ENCODE results near the gene SHANK1.
A peak's percentile ranks its signal among the peaks of the same experiment; 100 is the strongest.

SHANK1 gene

DNA sequence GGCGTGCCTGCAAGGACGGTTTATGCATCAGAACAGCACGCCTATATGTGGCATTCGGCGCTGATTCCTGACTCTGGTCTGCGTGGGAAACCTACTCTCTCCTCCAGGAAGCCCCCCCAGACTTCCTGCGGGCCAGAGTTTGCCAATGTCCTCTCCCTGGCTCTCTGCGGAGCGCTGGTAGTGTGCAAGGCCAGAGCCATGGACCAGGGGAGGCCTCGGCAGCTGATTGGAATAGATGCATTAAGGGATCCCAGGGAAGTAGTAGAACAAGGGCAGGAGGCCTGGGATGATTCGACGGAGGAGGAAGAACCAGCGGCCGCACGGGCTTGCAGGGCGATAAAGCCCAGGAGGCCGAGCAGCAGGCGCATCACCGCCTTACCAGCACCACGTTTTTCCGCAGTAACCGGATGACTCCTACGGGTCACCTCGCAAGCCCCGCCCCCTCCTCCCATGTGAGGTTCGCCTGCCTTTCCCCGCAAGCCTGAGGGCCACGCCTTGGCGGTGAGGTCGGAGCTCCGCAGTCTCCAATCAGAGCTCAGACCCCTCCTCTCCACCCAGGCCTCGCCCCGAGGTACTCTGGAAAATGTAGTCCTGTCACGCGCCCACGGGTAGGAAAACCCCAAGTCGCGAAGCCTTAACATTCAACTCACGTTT lies 8.6 kb upstream of the SHANK1 start:
- peak; percentile 56 to 63 for DNase-seq (ENCODE audit: low read depth in 2 of 2)

DNA sequence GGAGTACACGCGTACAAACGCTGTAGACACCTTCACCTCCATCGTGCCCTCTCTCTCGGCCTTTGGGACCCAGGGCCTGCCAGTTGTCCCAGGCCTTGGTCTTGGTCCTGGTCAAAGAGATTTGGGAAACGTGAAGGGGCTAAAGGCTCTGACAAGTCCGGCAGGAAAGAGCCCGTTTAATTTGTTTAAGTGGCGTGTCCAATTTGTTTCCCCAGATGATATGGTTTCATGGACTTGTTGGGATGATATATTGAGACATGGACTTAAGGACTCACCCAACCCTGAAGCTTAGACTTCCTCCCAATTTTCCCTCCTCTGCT lies 6.3 kb upstream of the SHANK1 start:
- DNase-seq (ENCODE audit: low read depth in 2 of 2), result no peak

DNA sequence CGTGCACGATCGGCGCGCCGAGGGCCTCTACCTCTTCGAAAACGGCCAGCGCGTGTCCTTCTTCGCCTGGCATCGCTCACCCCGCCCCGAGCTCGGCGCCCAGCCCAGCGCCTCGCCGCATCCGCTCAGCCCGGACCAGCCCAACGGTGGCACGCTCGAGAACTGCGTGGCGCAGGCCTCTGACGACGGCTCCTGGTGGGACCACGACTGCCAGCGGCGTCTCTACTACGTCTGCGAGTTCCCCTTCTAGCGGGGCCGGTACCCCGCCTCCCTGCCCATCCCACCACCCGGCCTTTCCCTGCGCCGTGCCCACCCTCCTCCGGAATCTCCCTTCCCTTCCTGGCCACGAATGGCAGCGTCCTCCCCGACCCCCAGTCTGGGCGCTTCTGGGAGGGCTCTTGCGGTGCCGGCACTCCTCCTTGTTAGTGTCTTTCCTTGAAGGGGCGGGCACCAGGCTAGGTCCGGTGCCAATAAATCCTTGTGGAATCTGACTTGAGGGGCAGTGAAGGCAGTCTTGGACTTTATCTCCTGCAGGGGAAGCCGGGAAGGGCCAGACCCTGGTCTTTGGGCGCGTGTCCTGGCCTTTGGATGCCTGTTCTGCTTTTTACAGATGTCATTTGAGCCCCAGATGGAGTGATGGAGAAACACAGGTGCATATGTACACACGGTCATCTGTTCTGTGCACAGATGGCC lies 5.8 kb upstream of the SHANK1 start:
- DNase-seq (ENCODE audit: low read depth in 2 of 2), result no peak

DNA sequence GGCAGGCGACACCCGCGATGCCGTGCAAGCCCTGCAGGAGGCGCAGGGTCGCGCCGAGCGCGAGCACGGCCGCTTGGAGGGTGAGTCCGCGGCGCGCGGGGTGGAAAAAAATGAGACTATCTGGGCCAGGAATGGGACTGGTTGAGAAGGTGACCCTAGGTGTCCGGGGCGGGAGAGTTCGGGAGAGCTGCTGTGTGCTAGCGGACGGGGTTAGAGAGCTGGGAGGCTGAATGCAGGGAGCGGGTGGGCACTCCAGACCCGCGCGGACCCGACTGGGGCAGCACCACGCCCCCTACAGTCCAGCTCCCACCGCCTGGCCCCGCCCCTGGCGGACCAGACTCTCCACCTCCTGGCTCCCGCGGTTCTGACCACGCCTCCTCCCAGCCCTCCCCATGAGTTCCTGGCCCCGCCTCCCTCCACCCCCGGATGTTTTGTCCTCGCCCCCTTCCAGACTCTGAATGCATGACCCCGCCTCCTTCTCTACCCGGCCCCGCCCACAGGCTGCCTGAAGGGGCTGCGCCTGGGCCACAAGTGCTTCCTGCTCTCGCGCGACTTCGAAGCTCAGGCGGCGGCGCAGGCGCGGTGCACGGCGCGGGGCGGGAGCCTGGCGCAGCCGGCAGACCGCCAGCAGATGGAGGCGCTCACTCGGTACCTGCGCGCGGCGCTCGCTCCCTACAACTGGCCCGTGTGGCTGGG lies 5.1 kb upstream of the SHANK1 start:
- DNase-seq (ENCODE audit: low read depth in 2 of 2), result peak; percentile 99

DNA sequence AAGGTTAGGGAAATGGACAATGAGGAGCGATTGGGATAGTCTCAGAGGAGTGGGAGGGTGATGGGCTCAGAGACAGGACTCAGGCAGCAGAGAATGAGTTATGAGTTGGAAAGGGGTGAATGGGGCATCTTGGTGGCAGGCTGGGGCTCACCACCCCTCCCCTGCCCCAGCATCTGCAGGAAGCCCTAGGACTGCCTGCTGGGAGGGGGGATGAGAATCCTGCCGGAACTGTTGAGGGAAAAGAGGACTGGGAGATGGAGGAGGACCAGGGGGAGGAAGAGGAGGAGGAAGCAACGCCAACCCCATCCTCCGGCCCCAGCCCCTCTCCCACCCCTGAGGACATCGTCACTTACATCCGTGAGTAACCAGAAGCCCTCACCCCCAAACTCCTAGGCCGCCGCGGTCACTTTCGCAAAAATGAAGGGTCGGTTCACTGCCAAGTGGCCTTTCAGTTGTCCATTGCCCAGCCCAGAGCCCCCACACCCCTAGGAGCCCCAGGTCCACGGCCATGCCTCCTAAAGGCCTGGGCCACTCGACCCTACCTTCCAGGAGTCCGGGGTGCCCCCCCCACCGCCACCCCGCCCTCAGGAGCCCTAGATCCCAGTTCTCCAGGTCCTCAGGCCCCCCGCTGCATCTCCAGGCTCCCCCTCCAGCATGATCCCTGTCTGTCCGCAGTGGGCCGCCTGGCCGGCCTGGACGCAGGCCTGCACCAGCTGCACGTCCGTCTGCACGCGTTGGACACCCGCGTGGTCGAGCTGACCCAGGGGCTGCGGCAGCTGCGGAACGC lies 4.3 kb upstream of the SHANK1 start:
- DNase-seq (ENCODE audit: low read depth in 2 of 2), result no peak

DNA sequence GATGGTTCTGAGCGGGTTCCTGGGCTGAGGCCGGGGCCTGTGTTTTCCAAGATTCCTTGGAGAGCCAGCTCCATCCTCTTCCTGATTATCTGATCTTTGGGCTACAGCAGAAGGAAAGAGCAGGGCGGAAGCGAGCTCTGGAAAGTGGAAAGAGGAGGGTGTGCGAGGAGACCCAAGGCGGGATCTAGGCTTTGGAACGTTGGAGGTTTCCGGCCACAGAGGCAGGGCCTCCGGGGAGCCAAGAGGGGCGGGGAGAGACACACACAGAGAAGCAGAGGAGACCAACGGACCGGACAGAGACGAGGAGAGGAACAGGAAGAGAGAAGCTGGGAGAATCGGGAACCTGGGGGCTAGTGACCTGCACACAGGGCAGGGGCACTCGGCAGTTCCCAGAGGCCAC lies 3.5 kb upstream of the SHANK1 start, which contains the start of gene CLEC11A:
CLEC11A (plus strand) TSS at position 296 of the 400 bp plus-strand sequence. CDS start 162 bp downstream, outside the sequence.
- peak; percentile 59 to 67 for DNase-seq (ENCODE audit: low read depth in 2 of 2)

DNA sequence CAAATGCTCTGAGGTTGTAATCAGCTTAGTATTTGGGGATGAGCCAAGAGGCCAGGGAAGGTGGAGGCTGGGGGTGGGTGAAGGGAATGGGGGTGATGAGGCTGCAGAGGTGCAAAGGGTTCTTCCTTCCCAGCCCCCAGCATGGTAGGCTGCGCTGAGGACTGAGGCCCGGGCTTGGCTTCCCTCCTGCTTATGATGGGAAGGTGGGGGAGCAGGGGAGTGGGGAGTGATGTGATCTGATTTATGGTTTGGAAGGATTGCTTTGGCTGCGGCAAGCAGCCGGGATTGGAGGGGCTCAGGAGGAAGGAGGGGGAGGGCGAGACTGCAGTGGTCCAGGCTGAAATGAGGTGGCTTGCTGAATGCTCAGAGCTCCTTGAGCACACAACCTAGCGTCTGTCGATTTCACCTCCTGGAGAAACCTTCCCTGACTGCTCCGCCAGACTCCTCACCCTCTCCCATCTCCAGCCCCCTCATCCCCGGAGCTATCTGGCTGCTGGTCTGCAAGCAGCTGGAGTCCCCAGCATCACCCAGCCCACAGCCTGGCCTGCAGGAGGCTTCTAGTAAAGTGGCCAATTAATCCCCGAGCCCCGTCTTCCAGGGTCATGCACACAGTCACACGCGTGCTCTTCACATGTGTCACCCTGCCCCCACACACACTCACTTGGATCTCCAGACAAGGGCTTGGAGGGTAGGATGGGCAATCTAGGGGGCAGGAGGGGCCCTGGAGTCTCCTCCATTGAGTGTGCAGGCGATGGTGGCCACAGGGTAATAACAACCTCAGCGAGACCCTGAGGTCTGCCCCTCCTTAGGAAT lies 2.8 kb upstream of the SHANK1 start:
- peak in 1 of 2 experiments; percentile 27 for DNase-seq (ENCODE audit: low read depth in 2 of 2)

DNA sequence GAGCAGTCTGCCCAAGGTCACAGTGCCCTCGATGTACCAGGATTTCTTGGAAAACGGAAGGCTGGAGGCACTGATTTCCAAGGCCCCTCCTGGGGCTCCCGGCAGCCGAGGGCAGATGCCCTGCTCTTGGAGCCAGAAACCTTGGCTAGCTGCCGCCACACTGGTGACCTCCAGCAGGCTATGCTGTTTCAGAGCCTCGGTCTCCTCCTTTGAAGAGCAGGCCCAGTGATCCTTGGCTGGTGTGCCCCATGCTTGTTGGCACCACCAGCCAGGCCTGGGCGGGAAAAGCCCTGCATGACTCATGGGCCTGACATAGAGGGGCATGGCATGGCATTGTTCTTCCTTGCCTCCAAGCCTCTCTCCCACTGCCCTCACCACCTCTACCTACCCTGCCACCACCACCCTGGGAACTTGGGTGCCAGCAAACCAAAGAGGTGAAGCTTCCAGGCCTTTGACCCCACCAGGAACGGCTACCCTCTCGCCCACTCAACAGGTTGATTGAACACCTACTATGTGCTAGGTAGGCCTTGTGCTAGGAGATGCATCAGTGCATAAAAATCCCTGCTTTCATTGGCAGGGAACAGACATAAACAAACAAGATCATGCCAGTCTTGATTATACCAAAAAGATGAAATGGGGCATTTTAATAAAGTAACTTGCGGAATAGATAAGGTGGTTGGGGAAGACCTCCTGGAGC lies 2.0 kb upstream of the SHANK1 start:
- no peak for DNase-seq (ENCODE audit: low read depth in 2 of 2)

DNA sequence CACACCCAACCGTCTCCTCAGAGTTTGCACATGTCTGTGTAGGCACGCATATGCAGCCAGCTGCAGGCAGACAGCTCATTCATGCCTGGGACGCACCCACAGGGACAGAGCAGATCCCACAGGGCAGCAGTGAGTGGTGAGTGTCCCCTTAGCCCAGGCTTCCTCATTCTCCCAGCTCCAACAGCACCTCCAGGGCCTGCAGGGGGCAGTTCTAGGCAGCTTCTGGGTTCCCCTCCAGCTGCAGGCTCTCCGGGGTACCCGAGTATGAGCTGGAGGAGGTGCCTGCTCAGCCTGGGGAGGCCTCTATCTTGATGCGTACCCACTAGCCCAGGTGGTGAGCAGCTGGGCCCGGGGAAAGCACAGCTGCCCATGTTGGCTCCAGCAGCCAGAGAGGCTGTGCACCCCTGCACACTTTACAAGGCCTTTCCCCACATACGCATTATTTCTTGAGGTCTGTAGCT lies 1.3 kb upstream of the SHANK1 start:
- DNase-seq (ENCODE audit: low read depth in 2 of 2), result no peak

DNA sequence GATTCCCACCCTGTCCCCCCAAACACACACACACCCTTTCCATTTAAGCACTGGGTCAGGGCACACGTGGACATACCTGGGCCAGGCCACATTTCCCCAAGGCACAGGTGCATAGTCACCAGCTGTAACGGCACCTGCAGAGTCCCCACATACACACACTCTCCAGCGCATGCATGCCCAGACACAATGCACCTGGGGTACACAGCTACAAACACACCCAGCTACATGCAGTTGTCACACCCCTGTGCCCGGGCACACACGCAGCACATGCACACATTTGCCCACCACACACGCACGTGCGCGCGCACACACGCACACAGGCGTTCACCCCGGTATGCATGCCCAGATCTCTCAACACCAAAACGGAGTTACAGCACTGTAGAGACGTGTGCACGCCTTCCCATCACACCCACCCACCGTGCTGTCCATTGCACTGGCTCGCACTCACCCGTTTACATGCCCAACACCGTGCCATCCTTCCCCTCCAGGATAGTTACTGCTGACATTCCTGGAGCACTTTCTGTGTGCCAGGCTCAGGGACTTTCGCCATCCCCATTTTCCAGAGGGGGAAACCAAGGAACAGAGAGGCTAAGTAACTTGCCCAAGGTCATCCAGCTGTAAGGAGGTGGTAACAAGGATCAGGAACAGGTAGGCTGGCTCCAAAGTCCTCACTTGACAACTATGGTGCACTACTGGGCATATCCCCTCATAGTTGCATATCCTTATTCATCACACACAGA lies 749 bp upstream of the SHANK1 start:
- no peak for DNase-seq (ENCODE audit: low read depth in 2 of 2)

DNA sequence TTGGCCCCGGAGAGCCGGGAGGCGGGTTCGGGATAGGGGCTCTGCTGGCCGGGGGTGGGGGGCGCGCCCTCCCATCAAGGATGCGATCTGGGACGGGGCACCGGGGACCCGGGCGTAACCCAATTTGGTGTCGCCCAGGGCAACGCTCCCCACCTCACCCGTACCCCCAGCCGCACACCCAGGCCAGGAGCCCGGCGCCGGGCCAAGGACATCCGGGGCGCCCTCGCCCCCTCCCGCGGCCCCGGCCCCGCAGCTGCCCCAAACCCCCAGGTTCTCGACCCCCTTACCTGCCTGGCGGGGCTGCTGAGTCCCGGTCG lies 525 bp downstream of the SHANK1 start:
- no peak for DNase-seq (ENCODE audit: low read depth in 2 of 2)

DNA sequence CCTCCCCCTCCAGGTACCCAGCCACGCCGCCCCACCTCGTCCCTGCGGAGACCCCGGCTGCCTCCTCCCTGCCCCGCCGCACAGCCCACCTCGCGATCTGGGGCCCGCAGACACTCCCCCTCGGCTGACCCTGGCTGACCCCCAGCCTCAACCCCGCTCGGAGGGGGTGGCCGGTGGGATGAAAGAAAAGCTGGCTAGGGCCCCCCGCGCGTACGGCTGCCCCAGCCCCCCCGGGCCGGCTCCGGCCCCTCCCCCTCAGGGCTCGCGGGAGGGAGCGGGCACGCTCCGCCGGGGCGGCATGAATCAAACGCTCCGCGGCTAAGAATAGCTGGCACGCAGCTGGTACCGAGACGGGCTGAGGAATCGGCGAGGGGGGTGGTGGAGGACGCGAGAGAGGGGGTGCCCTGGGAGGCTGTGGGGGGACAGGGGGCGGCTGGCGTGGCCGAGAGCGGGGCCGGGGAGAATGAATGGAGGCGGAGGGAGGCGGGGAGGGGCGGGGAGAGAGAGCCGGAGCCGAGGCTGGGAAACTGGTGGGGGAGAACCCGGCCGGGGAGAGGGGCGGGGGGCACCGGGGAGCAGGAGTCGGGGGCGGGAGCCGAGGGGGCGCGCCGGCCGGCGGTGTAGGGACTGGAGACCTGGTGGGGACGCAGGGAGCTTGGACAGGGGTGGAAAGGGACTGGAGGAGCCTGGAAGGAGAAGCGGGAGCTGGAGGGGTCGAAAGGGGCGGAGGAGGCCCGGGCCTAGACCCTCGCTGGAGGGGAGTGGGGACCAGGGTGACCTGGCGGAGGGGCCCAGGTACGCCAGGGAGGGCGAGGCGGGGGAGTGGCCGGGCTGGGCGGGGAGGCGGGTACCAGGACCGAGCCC lies 1.1 kb downstream of the SHANK1 start:
- DNase-seq (ENCODE audit: low read depth in 2 of 2), result no peak

DNA sequence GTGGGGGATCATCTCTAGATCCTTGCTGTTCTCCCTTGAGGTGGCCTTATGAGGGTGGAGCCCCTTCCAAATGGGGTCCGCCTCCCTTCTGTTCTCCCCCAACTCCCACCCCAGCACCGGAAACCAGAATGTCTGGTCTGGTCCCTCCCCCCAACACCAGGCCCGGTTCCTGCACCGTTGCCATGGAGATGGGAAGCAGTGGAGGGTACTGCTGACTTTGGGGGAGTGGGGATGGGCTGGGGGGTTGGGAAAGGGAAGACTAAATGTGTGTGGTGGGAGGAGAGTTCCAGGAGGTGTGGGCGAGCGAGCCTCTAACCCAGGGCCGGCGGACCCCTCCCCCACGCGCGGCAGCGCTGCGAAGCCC lies 1.7 kb downstream of the SHANK1 start:
- no peak for DNase-seq (ENCODE audit: low read depth in 2 of 2)

DNA sequence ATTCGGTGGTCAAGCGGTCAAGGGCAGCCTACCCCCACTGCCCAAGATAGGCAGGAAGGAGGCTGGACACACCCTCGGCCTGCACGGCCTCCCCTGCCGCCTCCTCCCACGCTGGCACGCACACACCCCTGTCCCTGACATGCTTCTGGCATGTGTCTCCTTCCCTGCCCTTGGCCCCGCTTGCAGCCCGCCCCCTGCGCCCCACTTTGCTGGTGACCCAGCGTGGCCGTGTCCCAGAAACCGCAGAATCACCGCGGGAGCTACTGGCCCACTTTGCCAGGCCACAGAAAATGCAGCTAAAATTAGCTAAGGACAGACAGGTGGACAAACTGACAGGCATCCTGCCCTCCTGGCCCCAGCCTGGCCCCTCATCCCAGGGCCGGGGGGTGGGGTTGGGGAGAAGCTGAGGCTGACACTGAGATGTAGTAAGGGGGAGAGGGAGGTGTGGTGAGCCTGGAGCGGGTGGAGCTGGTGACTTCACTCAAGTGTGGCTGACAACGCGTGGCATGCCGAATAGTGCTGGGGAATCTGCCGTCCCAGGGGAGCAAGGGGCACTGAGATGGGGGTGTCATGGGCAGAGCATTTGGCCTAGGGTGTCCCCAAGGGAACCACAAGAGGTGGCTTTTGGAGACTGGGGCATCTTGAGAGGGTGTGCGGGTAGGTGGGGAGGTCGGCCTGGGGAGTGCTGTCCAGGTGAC lies 2.4 kb downstream of the SHANK1 start:
- DNase-seq (ENCODE audit: low read depth in 2 of 2), result no peak

DNA sequence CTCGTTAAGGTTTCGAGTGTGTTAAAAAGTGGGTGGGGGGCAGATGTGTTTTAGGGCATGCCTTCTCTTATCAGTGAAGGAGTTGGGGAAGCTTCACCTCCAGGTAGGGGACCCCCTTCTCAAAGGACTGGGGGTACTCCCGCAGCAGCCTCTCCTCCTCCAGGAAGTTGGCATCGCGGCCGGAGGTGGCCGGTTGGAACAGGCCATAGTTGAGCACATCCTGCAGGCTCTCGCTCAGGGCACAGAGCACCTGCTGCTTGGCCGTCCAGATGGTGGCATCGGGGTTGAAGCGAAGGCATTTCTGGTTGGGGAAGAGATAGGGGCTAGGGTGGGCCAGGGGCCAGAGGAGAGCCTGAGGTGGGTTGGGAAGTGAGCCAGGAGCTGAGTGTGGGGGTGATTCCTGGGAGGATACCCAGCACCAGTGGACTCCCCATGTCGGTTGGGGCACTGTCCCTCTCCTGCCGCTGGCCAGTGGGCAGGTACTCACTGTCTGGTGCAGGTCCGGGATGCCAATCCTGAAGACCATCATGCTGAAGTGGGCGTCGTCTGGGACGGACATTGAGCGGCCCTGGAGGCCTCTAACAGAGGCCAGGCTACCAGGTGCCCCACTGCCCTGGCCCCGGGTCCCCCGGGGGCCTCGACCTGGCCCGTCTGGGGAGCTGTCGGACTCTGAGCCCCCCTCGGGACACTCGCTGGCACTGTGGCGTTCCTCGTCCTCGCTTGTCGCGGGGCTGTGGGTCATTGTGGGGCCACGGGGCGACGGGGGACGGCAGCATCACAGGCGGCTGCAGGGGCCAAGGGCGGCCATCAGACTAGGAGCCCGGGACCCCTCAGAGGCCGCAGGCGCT lies 3.2 kb downstream of the SHANK1 start:
- no peak for DNase-seq (ENCODE audit: low read depth in 2 of 2)

DNA sequence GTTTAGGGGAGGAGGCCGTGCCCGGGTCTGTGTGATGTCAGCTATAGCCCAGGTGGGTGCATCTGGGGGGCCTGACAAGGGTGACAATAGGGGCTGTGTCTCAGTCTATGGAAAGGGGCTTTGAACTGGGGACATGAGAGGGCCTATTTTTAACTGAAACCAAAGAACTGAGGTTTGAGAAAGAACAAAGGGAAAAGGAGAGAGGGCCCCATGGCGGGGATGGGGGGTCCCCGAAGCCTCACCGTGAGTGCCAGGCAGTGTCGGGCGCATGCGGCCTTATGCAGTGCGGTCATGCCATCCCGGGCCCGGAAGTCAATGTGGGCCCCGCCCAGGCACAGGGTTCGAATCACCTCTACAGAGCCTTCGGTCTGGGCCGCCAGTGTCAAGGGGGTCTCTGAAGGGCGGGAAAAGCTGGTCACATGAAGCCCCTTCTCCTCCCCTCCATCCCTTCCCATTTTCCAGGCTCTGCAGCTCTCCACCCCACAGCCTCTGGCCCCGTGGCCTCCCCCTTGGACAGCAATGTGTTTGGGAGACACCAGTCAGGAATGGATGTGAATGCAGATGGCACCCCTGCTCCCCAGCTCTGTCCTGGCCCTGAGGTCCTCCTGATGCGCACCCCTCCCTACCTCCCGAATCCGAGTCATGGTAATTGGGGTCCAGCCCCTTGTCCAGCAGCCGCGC lies 5.9 kb downstream of the SHANK1 start:
- DNase-seq (ENCODE audit: low read depth in 2 of 2), result no peak

DNA sequence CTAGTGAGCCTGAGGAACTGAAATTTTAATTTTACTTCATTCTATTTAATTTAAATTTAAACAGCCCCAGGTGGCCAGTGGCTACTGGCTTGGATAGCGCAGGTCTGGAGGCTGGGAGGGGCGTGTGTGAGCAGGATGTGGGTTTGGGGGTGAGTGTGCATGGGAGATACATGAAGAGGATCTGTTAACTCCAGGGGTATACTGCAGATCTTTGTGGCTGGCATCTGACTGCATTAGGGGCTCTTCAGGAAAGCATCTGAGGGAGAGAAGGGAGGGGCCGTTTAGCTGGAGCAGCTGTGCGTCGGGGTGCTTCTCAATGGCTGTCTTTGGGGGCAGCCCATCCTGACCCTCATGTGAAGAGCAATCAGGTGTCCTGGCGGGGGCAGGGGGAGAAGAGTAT lies 6.8 kb downstream of the SHANK1 start:
- no peak for DNase-seq (ENCODE audit: low read depth in 2 of 2)
